GM18951 (cell line): Measurements from ENCODE around the gene VEGFA.

Experiments
- POLR2A ChIP-seq: IDR thresholded peaks from 4 replicates; pipeline ENCODE4 v1.6.1; 2011; ENCODE audit warnings: mild to moderate bottlenecking; ENCODE audit not compliant: insufficient read length, insufficient read depth; ENCODE audit errors: extremely low read depth
- in situ Hi-C: fragments of 300-500 bp; cut with MboI; formaldehyde crosslinking; loops from one replicate; pipeline ENCODE4 v1.12.0; 2022; ENCODE audit warnings: low sequenced_read_pairs, mixed read lengths, inconsistent platforms; ENCODE audit not compliant: unreplicated experiment

VEGFA gene

DNA sequence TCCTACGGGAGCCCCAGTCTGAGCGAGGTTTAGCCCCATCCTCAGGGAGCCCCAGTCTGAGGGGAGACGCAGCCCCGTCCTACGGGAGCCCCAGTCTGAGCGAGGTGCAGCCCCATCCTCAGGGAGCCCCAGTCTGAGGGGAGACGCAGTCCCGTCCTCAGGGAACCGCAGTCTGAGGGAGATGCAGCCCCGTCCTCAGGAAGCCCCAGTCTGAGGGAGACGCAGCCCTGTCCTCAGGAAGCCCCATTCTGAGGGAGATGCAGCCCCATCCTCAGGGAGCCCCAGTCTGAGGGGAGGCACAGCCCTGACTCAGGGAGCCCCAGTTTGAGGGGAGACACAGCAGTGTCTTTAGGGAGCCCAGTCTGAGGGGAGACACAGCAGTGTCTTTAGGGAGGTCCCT lies 27.9 kb downstream of the VEGFA start:
- in situ Hi-C loops: no loop called here
- TF ChIP-seq POLR2A: no peak

DNA sequence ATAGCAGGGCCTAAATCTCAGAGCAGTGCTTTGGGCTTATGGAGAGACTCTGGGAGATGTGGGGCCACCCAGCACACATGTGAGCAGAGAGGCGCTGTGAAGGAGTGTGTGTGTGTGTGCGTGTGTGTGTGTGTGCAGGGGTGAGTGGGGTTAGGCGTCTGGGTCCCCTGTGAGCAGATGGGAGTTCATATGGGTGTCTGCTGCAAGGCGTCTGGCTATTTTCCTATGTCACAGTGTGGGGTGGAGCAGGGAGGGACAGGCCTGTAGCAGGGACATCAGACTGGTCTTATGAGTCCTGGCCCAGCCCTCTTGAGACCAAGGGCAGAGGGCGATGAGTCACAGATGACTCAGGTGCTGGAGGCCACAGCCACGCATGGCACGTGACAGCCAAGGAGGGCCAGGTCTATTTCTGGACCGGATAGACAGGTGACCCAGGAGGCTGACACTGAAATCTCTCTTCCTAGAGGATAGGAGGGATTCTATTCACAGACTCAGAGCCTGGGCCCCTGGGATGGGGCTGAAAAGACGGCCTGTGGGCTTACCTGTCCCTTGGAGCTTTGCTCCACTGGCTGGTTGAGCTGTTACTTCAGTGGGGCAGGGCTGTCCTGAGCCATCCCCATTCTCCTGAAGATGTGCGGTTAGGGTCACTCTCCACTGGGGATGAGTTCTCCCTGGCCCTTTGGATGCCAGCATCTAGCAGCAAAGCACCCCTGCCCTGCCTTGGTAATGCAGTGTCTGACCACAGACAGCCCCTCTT lies 28.9 kb downstream of the VEGFA start:
- in situ Hi-C loops: no loop called here
- TF ChIP-seq POLR2A: no peak

DNA sequence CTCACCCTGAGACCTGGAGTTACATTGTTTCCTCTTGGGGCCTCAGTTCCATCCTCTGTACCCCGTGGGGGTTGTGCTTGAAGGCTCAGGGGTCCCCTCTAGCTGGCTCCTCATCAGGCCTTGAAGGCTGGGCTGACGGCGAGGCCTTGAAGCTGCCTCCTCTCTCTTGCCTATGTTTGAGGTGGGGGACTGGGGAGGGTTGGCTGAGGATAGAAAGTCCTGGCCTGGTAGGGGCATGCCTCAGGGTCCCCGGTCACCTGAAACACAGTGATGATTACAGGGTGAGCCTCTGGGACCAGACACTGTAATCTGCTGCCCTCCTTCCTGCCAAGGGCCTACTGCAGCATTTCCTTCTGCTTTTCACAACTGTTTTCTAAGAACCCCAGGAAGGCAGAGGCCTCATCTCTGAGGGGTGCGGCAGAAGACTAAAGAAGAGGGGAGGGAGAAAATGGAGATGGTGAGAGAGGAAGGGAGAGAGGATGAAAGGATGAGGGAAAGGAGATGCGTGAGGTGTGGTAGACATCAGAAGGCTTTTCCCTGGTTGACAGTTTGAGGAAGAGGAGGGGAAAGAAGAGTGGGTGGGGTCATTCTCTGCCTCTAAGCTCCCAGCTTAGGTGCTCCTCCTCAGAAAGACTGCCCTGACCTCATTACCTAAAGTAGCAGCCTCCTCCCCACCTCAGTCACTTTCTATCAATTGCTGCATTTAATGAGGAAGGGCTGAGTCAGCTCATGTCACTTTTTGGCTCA lies 29.7 kb downstream of the VEGFA start:
- no peak for TF ChIP-seq POLR2A
- in situ Hi-C loops: no loop called here

DNA sequence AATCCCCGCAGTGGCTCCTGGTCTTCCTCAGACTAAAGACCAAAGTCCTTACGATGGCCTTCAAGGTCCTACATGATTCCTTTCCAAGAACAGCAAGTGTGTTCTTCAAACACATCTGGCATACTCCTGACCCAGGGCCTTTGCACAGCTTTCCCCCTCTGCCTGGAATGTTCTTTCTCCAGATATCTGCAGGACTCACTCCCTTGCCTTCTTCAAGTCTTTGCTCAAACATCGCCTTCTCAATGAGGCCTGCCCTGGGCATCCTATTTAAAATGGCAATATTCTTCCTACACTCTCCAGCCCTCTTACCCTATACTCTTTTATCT lies 30.2 kb downstream of the VEGFA start:
- in situ Hi-C loops: no loop called here
- TF ChIP-seq POLR2A: no peak

DNA sequence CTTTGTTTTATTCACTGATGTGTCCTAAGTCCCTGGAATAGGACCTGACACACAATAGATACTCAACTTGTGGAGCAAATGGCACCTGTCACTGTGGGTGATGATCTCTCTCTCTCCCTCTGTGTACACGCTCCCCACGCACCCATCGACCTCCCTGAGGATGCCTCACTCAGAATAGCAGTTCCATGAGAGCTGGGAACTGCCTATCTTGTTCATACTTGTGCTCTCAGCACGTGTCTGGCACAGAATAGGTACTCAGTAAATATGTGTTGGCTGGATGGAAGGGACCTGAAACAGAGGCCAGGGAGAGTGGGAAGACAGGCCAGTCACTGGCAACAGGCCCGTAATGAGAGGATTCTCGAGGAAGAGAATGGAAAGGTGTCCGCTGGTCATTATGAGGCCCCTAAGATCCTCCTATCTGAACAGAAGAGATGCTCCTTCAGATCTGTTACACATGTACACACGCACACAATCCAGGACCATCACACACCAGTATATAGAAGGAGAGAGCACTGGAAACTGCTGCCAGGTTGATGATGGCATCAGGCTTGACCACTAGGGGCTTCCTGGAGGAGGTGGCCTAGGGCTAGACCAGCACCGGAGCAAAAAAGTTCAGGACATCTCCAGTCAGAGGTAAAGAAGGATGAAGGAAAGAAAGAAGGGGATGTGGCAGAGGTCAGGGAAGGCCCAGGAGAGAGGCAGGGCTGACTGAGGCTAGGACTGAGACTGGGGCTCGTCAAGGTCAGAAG lies 30.9 kb downstream of the VEGFA start:
- in situ Hi-C loops: no loop called here
- no peak for TF ChIP-seq POLR2A

DNA sequence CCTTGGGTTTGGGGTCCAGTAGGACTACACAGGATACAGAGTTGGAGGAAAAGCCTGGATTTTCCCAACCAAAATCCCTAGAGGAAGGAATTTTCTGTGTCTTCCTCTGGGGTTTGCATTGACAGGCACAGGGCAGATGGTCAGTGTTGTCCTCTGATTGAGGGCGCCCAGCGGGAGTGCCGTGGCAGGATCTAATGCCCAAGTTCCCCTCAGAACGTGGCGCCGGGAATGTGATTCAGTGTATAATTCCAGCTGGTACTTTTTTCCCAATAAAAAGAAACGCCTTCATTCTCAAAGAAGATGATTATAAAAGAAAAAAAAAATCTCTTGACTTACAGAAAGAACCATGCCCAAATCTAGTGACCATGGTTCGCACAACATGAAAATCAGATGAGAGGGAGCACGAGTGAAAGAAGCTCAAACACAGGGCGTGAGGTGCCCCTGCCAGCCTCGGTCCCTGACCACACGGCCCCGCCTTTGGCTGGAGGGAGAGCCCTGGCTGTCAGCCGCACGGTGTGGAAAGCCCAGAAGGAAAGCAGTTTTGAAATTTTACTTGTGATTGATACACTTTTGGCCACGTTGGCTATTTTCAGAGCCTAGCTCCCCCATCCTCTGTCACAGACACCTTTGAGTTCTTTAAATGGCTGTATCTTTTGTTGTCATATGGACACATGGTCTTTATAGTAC lies 31.6 kb downstream of the VEGFA start:
- in situ Hi-C loops: no loop called here
- no peak for TF ChIP-seq POLR2A

DNA sequence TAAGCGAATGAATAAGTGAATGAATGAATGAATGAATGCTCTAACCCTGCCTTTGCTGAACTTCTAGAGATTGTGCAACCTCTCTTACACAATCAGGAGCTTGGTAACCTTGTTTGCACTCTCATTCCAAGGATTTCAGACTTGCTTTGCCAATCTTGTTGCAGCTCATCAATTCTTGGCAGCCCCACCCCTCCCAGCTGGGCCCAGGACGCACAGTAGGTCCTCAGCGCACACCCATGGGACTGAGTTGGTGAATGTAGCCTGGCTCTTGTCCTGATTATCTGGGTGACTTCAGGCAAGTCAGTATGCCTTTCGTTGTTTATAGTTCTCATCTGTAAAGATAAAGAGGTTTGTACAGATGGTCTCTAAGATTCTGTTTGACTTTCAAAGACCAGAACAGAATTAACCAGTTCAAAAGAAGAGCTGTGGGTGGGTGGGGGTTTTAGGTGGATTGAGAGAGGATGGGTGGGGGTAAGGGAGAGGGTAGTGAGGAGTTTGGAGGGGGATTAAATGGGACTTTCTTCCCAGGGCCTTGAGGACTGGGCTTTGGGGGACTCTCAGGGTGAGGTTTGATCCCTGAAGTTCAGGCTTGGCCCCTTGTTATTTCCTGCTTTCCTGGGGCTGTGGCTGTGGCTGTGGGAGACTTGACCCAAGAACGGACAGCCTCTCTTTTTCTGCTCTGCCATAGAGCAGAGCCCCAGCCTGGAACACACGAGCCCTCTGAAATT lies 33.2 kb downstream of the VEGFA start:
- TF ChIP-seq POLR2A: no peak
- in situ Hi-C loops: no loop called here

DNA sequence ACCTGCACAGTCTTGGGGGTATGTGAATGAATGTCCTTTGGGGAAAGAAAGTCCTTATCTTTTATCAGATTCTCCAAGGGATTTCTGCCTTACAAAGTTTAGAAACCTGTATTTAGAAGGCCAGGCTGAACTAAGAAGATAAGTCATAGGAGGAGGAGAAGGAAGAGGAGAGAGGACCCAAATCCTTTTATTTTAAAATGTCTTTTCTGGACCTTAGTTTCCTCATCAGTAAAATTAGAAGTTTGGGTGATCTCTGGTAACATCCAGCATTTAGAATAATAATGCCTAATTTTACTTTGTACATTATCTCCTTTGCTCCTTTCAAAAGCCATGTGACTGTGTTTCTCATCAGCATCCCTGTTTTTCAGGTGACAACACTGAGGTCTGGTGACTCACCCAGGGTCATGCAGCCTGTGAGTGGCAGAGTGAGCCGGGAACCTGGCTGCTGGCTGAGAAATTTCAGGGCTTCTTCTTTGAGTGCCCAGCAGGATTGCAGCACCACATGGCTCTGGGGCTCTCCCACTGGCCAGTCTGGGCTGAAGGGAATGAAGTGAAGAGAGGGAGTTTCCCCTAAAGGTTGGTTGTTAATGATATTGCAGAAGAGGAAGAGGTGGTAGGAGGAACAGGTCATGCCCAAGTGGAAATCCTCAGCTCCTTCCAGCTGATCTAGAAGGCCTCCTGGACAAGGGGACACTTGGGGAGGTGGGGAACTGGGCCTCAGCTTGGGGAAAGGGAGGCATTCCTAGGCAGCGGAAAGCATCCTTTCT lies 34.0 kb downstream of the VEGFA start:
- in situ Hi-C loops: no loop called here
- TF ChIP-seq POLR2A: no peak

DNA sequence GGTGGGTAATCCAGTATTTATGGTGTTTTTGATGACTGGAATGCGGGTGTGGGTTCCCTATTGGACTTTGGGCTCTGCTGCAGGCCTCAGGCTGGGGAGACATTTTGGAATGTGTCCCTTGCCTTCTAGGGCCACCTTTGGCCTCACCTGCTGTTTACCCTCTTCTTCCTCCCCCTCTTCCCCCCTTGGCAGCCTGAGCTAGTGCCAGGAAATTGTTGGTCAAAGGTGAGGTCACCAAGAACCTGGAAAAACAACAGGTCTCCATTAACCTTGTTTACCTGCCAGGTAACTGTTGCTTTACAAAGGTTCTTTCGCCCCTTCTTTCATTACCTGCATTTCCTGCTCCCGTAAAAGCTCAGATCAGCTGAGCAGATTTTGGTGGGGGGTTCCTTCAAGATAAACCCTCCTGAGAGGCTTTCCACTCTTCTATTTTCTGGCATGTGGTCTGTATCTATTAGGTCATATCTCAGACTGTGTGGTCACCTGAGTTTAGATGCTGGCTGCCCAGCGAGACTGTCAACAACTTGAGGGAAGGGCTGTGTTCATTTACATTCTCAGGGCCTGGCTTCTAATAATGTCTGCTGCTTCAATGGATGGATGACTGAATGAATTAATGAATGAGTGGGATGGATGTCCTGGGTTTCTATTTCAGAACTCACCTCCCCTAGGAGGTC lies 34.7 kb downstream of the VEGFA start:
- in situ Hi-C loops: no loop called here
- no peak for TF ChIP-seq POLR2A

DNA sequence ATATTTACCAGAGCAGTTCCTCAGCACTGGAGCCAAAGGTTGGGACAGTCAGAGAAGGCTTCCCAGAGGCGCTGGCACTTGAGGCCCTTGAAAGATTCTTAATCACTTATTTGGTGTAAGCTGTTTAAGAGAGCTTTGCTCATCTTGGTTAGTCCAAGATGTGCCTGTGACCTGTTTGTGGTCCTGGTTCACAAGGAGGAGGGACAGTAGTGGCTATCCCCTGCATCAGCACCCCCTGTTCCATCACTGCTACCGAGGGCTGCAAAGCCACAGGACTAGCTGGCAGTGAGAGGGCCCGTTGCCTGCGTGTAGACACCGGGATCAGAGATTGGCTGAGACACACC lies 35.7 kb downstream of the VEGFA start:
- no peak for TF ChIP-seq POLR2A
- in situ Hi-C loops: no loop called here

DNA sequence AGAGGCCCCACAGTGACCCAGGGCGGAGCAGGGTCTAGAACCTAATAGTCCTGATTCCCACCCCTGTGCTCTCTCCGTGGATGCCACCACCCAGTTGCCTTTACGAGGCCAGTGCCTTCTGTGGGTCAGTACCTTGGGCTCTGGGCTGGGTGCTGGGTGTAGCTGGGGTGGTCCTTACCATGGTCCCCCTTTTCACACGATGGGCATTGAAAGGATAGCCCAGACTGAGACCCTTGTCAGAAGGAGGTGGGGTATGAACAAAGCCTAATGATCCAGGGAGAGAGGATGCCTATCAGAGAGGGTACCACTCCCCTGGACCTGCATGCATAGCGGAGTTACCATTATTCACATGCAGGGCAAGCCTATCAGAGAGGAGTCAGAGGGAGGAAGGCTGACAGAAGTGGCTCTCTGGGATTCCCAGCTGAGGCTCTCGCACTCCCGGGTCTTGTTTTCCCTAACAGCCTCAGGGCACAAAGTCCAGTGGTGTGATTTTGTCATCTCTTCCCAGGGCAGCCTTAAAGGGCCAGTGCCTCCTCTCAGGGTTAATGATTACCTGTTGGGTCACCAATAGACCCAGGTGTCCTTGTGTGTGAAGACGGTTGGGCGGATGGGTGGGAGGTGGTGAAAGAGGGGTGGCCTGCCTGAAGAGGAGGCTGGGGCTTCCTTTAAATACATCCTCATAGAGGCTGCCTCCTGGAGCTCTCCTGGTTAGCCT lies 36.2 kb downstream of the VEGFA start:
- in situ Hi-C loops: no loop called here
- no peak for TF ChIP-seq POLR2A
